SIG-M5 (cell line): ENCODE results near the gene GNG7.
"Not testable (repeated sequence)": the region's sequence is repeated elsewhere in the genome, so short reads cannot be mapped to it uniquely, and the experiment has no call there.

Source experiments
- DNase-seq: peaks from one replicate; lab custom pipeline; 2025; lab: John Stamatoyannopoulos, UW

The GNG7 gene

GRCh38 chr19:2463694-2464093, 238.8 kb downstream of the GNG7 start:
- not testable (repeated sequence) for DNase-seq

- no peak for DNase-seq
Observed at GRCh38 chr19:2462635-2463421, 239.7 kb downstream of the GNG7 start.

GRCh38 chr19:2461751-2462634, 240.5 kb downstream of the GNG7 start:
- no peak for DNase-seq
